Left lung (tissue), 10 donors: Measurements from ENCODE around the gene ERC2. TPM values are rescaled to one million over a fixed set of nuclear protein-coding genes. Genes with fewer than 3 reads are reported as not detected.

ENCODE experiments used
- ATAC-seq: fragments of 200-7000 bp; cut with Tn5 transposase; one replicate; pipeline ENCODE4 v1.9.1; 2020; ENCODE audit warnings: moderate library complexity
- DNase-seq, 4 donors: peaks; one replicate each; pipeline ENCODE4 v3.0.0-alpha.2; 2013 to 2020
- H3K27ac ChIP-seq, 2 donors: fragments of 200-600 bp; sonication (generic) in 1 of 2; one replicate each; pipeline versions ENCODE4 v1.5.0 to v1.8.0; 2020 to 2021
- H3K27me3 ChIP-seq, 2 donors: fragments of 200-600 bp; sonication (generic) in 1 of 2; one replicate each; pipeline versions ENCODE4 v1.5.0 to v1.8.0; 2020 to 2021
- H3K36me3 ChIP-seq, 2 donors: fragments of 200-600 bp; sonication (generic) in 1 of 2; one replicate each; pipeline versions ENCODE4 v1.5.0 to v1.8.0; 2020 to 2021
- H3K4me1 ChIP-seq, 2 donors: fragments of 200-600 bp; one replicate each; pipeline ENCODE4 v1.8.0; 2021
- H3K4me3 ChIP-seq, 2 donors: fragments of 200-600 bp; sonication (generic) in 1 of 2; one replicate each; pipeline versions ENCODE4 v1.5.0 to v1.8.0; 2020 to 2021; ENCODE audit warnings: mild to moderate bottlenecking in 1 of 2
- H3K9me3 ChIP-seq, 2 donors: fragments of 200-600 bp; sonication (generic) in 1 of 2; one replicate each; pipeline versions ENCODE4 v1.5.0 to v1.8.0; 2020 to 2021
- CTCF ChIP-seq, 2 donors: fragments of 200-600 bp; sonication (generic) in 1 of 2; IDR thresholded peaks; one replicate each; pipeline versions ENCODE4 v1.5.0 to v1.8.0; 2021; ENCODE audit warnings: antibody characterized with exemption in 2 of 2
- intact Hi-C, 2 donors: fragments of 100-400 bp; cut with DNase I; formaldehyde crosslinking; loops; one replicate each; pipeline versions ENCODE4 v1.11.2 to v1.14.2; 2022
- polyA plus RNA-seq, 6 donors: library from polyadenylated mRNA; unstranded; fragments of 120-200 nt; gene quantifications; one replicate each; pipeline ENCODE4 v1.2.1, GENCODE V29; 2013; ENCODE audit not compliant: insufficient read length in 6 of 6
- total RNA-seq, 2 donors: library from RNA; stranded (reverse); fragmentation: NEBNext Ultra II Directional; extraction: Animal tissue kit (Norgen Biotek cat#: 25700); gene quantifications; one replicate each; pipeline ENCODE4 v1.2.1, GENCODE V29; 2021
- donor health status: DM: no; HTN: yes; CAD: no.
- donor health status: DM: no; HTN: no; CAD: no.

Gene ERC2
- total and polyA plus RNA-seq, 8 donors = 1.6 to 3.3 (median 2.1) TPM

GRCh38 chr3:55486857-55487380 lies 981.3 kb downstream of the ERC2 start, which contains the start of gene WNT5A:
Gene WNT5A, minus strand, starts transcription at chr3:55487306. Its CDS starts 321 bp downstream, at chr3:55486985.
- peak; percentile 27 for ATAC-seq
- Histone ChIP-seq H3K27ac (peak within 1 kb of the TSS; percentile 65 to 72), H3K4me3 (peak within 1 kb of the TSS; percentile 58 to 66), H3K4me1 (peaks cover 8 to 18% of the 10 kb centered on the region in 2 donors), H3K9me3 (no peaks in the 10 kb centered on the region), H3K36me3 (no peaks in the 10 kb centered on the region), H3K27me3 (peaks cover 15 to 100% of the 10 kb centered on the region in 2 donors)
- intact Hi-C loops = loop anchor here in 1 of 2 donors (10.0 kb wide), 1 partner anchor 258 kb away; no protein-coding TSS in a partner anchor
- no peak for TF ChIP-seq CTCF (IDR thresholded peaks at IDR 0.05)
- peak in 2 of 4 donors; percentile 24 to 86 for DNase-seq

DNA sequence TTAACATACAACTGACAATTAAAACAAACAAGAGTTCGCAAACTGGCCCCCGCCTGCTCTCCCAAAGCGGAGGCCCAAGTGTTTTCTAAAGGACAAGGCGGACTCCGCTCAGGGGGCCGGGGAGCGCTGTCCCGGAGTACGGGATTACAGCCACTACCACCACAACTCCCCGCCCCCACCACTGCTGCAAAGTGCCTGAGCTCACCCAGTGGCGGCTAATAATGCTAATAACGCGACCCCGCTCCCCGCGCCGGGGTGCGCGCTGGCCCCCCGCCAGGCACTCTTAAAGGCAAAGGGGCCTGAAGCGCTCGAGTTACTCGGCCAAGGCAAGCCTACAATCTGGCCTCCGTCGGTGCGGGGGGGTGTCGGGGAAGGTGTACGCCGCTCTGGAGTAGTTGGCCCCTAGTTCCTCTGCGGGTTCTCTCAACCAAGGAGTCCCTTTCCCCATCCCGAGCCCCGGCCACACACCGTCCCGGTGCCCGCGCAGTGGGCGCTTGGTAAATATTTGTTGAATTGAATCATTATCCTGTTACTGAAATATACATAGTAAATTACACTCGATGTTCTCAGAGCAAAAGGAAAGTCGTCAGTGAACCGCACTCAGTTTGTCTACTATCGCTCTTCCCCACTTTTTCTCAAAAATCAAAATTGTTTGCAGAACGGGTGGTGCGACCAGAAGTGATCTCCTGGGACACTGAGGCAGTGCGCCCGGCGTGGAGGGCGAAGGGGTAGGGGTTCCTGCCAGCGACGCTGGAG lies 982.0 kb downstream of the ERC2 start:
- Histone ChIP-seq H3K27me3 (peaks cover 18 to 100% of the 10 kb centered on the region in 2 donors), H3K4me1 (peaks cover 8 to 18% of the 10 kb centered on the region in 2 donors)
- intact Hi-C loops = loop anchor here in 1 of 2 donors (10.0 kb wide), 1 partner anchor 259 kb away; no protein-coding TSS in a partner anchor

GRCh38 chr3:55484801-55485791 lies 983.2 kb downstream of the ERC2 start:
- peaks cover 8 to 18% of the 10 kb centered on the region in 2 donors for H3K4me1 ChIP-seq
- no peaks in the 10 kb centered on the region for H3K36me3 ChIP-seq
- TF ChIP-seq CTCF (IDR thresholded peaks at IDR 0.05) = peak; percentile 70 to 78
- DNase-seq (peak; percentile 75 to 90 (median 82)), ATAC-seq (peak; percentile 80)
- H3K27ac ChIP-seq = peak overlapping the region; percentile 65 to 72
- H3K27me3 ChIP-seq = peaks cover 18 to 100% of the 10 kb centered on the region in 2 donors
- H3K9me3 ChIP-seq = no peaks in the 10 kb centered on the region
- intact Hi-C loops = loop anchor here in 1 of 2 donors (10.0 kb wide), 1 partner anchor 260 kb away; no protein-coding TSS in a partner anchor
- H3K4me3 ChIP-seq = peak overlapping the region; percentile 58 to 66

More for the DNA sequence above, 982.0 kb downstream of the ERC2 start:
- ATAC-seq (peak; percentile 37), DNase-seq (peak; percentile 49 to 87 (median 65))
- H3K9me3 ChIP-seq = no peaks in the 10 kb centered on the region
- H3K4me3 ChIP-seq = peak overlapping the region; percentile 58 to 66
- TF ChIP-seq CTCF (IDR thresholded peaks at IDR 0.05) = no peak
- peak overlapping the region; percentile 65 to 72 for H3K27ac ChIP-seq
- H3K36me3 ChIP-seq = no peaks in the 10 kb centered on the region

DNA sequence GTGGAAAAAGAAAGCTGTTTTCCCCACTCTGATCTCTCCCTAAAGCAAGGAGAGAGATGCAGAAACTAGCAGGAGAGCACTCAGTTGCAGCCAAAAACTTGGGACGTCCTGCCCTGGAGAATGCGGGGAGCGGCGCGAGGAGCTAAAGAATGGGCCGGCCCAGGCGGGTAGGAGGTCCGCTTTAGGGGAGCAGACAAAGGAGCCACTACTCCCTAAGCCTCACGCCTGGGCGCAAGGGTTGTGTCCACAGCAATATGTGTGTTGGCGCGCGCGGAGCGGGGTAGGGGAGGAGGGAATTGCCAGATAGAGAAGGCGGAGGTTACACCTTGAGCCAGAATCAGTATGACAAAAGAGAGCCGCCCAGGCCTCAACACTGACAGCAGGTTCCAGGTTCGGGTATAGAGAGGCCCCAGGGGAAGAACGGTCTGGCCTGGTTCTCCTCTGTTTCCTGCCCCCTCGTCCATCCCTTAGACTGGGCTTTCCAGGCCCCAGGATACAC lies 984.0 kb downstream of the ERC2 start:
- ATAC-seq (no peak), DNase-seq (no peak)
- peaks cover 18 to 100% of the 10 kb centered on the region in 2 donors for H3K27me3 ChIP-seq
- no peaks in the 10 kb centered on the region for H3K36me3 ChIP-seq
- TF ChIP-seq CTCF (IDR thresholded peaks at IDR 0.05) = no peak
- H3K4me3 ChIP-seq = no peak overlapping the region
- peaks cover 5 to 18% of the 10 kb centered on the region in 2 donors for H3K4me1 ChIP-seq
- no peak overlapping the region for H3K27ac ChIP-seq
- no peaks in the 10 kb centered on the region for H3K9me3 ChIP-seq
- intact Hi-C loops = loop anchor here in 1 of 2 donors (10.0 kb wide), 1 partner anchor 261 kb away; no protein-coding TSS in a partner anchor
